HepG2 (cell line): ENCODE data around the gene ZWILCH. TPM values are rescaled to one million over a fixed set of nuclear protein-coding genes. Genes with fewer than 3 reads are reported as not detected.

Experiments used
- ATAC-seq: fragments of 200-7000 bp; cut with Tn5 transposase; 3 replicates; pipeline ENCODE4 v1.9.1; 2020; ENCODE audit warnings: mild to moderate bottlenecking, moderate library complexity
- BruUV-seq: library from RNA; stranded (reverse); fragments of 400-500 nt; replicated peaks from 2 replicates; lab custom pipeline; 2021; lab: Mats Ljungman, UMichigan
- CTCF ChIA-PET: fragments of 300-600 bp; formaldehyde crosslinking; extraction: SDS; loops from one replicate; lab custom pipeline; 2021; ENCODE audit warnings: low total read pairs, inconsistent platforms, low intra/inter-chr PET ratio; lab: Yijun Ruan, JAX
- POLR2A ChIA-PET: fragments of 350-600 bp; sonication (Branson Sonifier 250); formaldehyde crosslinking; loops from one replicate; lab custom pipeline; 2020; ENCODE audit warnings: antibody characterized with exemption, inconsistent platforms; lab: Yijun Ruan, JAX
- DNase-seq: peaks from one replicate; pipeline ENCODE4 v3.0.0-alpha.2; 2015; ENCODE audit warnings: low spot score
- FAIRE-seq: peaks from 3 replicates; lab custom pipeline; 2011; peaks lifted over from hg19 to GRCh38; lab: Jason Lieb, UNC
- H2AFZ ChIP-seq: one replicate; pipeline ENCODE4 v1.6.1; 2011; ENCODE audit warnings: low read length, inconsistent platforms
- H3K27ac ChIP-seq: fragments of 300-600 bp; 3 replicates; pipeline ENCODE4 v1.8.0; 2011; ENCODE audit warnings: mixed run types, mild to moderate bottlenecking, mixed read lengths, low read length, inconsistent platforms; ENCODE audit not compliant: insufficient read depth; ENCODE audit errors: extremely low read length
- H3K27me3 ChIP-seq, 2 experiments: fragments of 200-600 bp in 1 of 2; 2 replicates in 1 of 2; 3 replicates in 1 of 2; pipeline versions ENCODE4 v1.6.0 to v1.8.0; 2011; ENCODE audit warnings: low read length in 2 of 2, mild to moderate bottlenecking in 2 of 2, moderate library complexity in 2 of 2, inconsistent platforms in 1 of 2; ENCODE audit not compliant: insufficient read depth in 2 of 2, control insufficient read depth in 1 of 2
- H3K36me3 ChIP-seq, 2 experiments: fragments of 200-600 bp in 1 of 2; replicated peaks in 1 of 2; 2 replicates in 1 of 2; 3 replicates in 1 of 2; pipeline versions ENCODE4 v1.5.1 to v1.8.0; 2011; ENCODE audit warnings: low read length in 2 of 2, inconsistent platforms in 1 of 2; ENCODE audit not compliant: insufficient read depth in 2 of 2, control insufficient read depth in 1 of 2
- H3K4me1 ChIP-seq: 2 replicates; pipeline ENCODE4 v1.5.1; 2012; ENCODE audit warnings: low read length, inconsistent platforms; ENCODE audit not compliant: insufficient read depth
- H3K4me2 ChIP-seq: 2 replicates; pipeline ENCODE4 v1.6.0; 2011; ENCODE audit warnings: low read depth, low read length, inconsistent platforms
- H3K4me3 ChIP-seq, 3 experiments: fragments of 200-600 bp in 1 of 3; sonication (generic), shearing (Covaris generic) in 1 of 3; replicated peaks in 1 of 3; 2 replicates each; pipeline ENCODE4 v1.5.1; 2011 to 2016; ENCODE audit warnings: low read length in 3 of 3, inconsistent platforms in 2 of 3, low read depth in 2 of 3, mild to moderate bottlenecking in 2 of 3, control low read depth in 1 of 3, mixed read lengths in 1 of 3; ENCODE audit not compliant: insufficient read depth in 1 of 3
- H3K79me2 ChIP-seq: one replicate; pipeline ENCODE4 v1.6.1; 2011; ENCODE audit warnings: low read length, inconsistent platforms; ENCODE audit not compliant: insufficient read depth
- H3K9ac ChIP-seq: 2 replicates; pipeline ENCODE4 v1.6.0; 2011; ENCODE audit warnings: mild to moderate bottlenecking, low read depth, low read length, inconsistent platforms; ENCODE audit not compliant: insufficient read depth
- H3K9me3 ChIP-seq: 2 replicates; pipeline ENCODE4 v1.5.1; 2012; ENCODE audit warnings: mild to moderate bottlenecking, low read length
- H4K20me1 ChIP-seq: 2 replicates; pipeline ENCODE4 v1.6.0; 2011; ENCODE audit warnings: inconsistent platforms, mild to moderate bottlenecking, low read length, moderate library complexity; ENCODE audit not compliant: insufficient read depth
- AGO2 ChIP-seq: fragments of 200-400 bp; formaldehyde crosslinking; optimal IDR thresholded peaks from 2 replicates; pipeline ENCODE3; 2017; ENCODE audit warnings: mild to moderate bottlenecking, low read depth, low read length, moderate library complexity
- NFAT5 ChIP-seq: sonication (generic); formaldehyde crosslinking; IDR thresholded peaks from 2 replicates; pipeline ENCODE4 v1.4.0; 2020; ENCODE audit warnings: missing genetic modification reagents
- WGBS: methylation state at CpG from one replicate; pipeline ENCODE4 v1.1.6; 2017; ENCODE audit warnings: low lambda C conversion rate; 5-methylcytosine and 5-hydroxymethylcytosine counted together
- in situ Hi-C: cut with HindIII; loops from 2 replicates; pipeline ENCODE4 v1.10.0; 2017; ENCODE audit warnings: low pct_unique_long_range_greater_than_20kb; ENCODE audit not compliant: extremely low pct_ligation_motif_present
- intact Hi-C: fragments of 100-400 bp; cut with micrococcal nuclease; formaldehyde crosslinking; loops from one replicate; pipeline ENCODE4 v1.10.0; 2022; ENCODE audit not compliant: unreplicated experiment
- polyA plus RNA-seq, 8 experiments: library from polyadenylated mRNA; depleted of rRNA in 3 of 8; stranded (reverse) in 7 of 8; unstranded in 1 of 8; fragments of >200 nt; fragmentation: Illumina TruSeq in 4 of 8; extraction: Trizol in 4 of 8; gene quantifications; 2 replicates each; pipeline versions ENCODE4 v1.2.1 to v1.2.3, GENCODE V29; 2011 to 2016; ENCODE audit warnings: low read depth in 4 of 8, missing spikeins in 1 of 8, mixed read lengths in 1 of 8; ENCODE audit not compliant: insufficient read depth in 1 of 8
- total RNA-seq, 5 experiments: library from RNA; depleted of rRNA; stranded (reverse); fragments of >200 nt; fragmentation: Illumina TruSeq; extraction: Trizol; gene quantifications; 2 replicates each; pipeline ENCODE4 v1.2.3, GENCODE V29; 2016; ENCODE audit warnings: low read depth in 1 of 5

The ZWILCH gene
- total and polyA plus RNA-seq, 2 of the 13 experiments (the other 11 are each of a cell fraction or from before 2014, with no cell fraction given): 9.5 to 27.8 TPM

- H3K9me3 ChIP-seq: no peaks in the 10 kb centered on the region
- intact Hi-C loops: no loop called here
- no peaks in the 10 kb centered on the region for H3K79me2 ChIP-seq
- WGBS: 97% methylated on average over 4 of the region's 4 CpGs
- H4K20me1 ChIP-seq: no peaks in the 10 kb centered on the region
- DNase-seq (no peak), FAIRE-seq (no peak), ATAC-seq (no peak)
- in situ Hi-C loops: loop anchor here (25.0 kb wide), 1 partner anchor 89 kb away; the partner anchor contains the start of gene MAP2K1
- H3K27me3 ChIP-seq: no peaks in the 10 kb centered on the region
- no peak overlapping the region for H3K4me3 ChIP-seq
- no peak overlapping the region for H3K4me2 ChIP-seq
- no peak for TF ChIP-seq NFAT5
- ChIA-PET POLR2A (no interaction called here), CTCF (no interaction called here)
- peaks cover 15% of the 10 kb centered on the region for H3K4me1 ChIP-seq
- no peak overlapping the region for H2AFZ ChIP-seq
- H3K9ac ChIP-seq: no peak overlapping the region
- H3K36me3 ChIP-seq: peaks cover 5 to 7% of the 10 kb centered on the region in 2 experiments; a peak in 3 of 5 replicates
- BruUV-seq: no TSS peak
- H3K27ac ChIP-seq: no peak overlapping the region
Measured at GRCh38 chr15:66476535-66476934, 28.6 kb upstream of the ZWILCH start.

GRCh38 chr15:66477011-66477410 lies 28.1 kb upstream of the ZWILCH start:
- no peaks in the 10 kb centered on the region for H3K9me3 ChIP-seq
- no peak for ATAC-seq
- WGBS: 94% methylated on average over 2 of the region's 2 CpGs
- H3K36me3 ChIP-seq: peaks cover 7 to 12% of the 10 kb centered on the region in 2 experiments; a peak in 4 of 5 replicates
- H3K4me3 ChIP-seq: no peak overlapping the region
- in situ Hi-C loops: loop anchor here (25.0 kb wide), 1 partner anchor 90 kb away; the partner anchor contains the start of gene MAP2K1
- FAIRE-seq: no peak
- CTCF ChIA-PET: no interaction called here
- BruUV-seq: no TSS peak
- no peaks in the 10 kb centered on the region for H4K20me1 ChIP-seq
- no peak for TF ChIP-seq AGO2
- intact Hi-C loops: no loop called here
- H3K79me2 ChIP-seq: no peaks in the 10 kb centered on the region
- H3K9ac ChIP-seq: no peak overlapping the region
- no peak overlapping the region for H2AFZ ChIP-seq
- no peak for DNase-seq
- POLR2A ChIA-PET: no interaction called here
- H3K4me1 ChIP-seq: peaks cover 12% of the 10 kb centered on the region
- no peaks in the 10 kb centered on the region for H3K27me3 ChIP-seq
- no peak overlapping the region for H3K4me2 ChIP-seq
- H3K27ac ChIP-seq: no peak overlapping the region
